GM18505 (cell line): ENCODE results near the gene CPNE6.
"Not testable (repeated sequence)": the region's sequence is repeated elsewhere in the genome, so short reads cannot be mapped to it uniquely, and the experiment has no call there.

Source experiments
- ATAC-seq: cut with Tn5 transposase; IDR thresholded peaks from one replicate; pipeline ENCODE4 v1.9.1; 2021; ENCODE audit not compliant: unreplicated experiment
- POLR2A ChIP-seq: IDR thresholded peaks from 4 replicates; pipeline ENCODE4 v1.6.1; 2011; ENCODE audit warnings: borderline replicate concordance; ENCODE audit not compliant: insufficient read depth, insufficient read length; ENCODE audit errors: extremely low read depth

CPNE6 gene

DNA sequence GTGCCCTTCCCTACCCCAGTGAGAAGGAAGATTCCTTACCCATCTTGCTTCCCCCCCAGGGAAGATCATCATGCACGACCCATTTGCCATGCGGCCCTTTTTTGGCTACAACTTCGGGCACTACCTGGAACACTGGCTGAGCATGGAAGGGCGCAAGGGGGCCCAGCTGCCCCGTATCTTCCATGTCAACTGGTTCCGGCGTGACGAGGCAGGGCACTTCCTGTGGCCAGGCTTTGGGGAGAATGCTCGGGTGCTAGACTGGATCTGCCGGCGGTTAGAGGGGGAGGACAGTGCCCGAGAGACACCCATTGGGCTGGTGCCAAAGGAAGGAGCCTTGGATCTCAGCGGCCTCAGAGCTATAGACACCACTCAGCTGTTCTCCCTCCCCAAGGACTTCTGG is 32.1 kb downstream of the CPNE6 start:
- no peak for ATAC-seq

DNA sequence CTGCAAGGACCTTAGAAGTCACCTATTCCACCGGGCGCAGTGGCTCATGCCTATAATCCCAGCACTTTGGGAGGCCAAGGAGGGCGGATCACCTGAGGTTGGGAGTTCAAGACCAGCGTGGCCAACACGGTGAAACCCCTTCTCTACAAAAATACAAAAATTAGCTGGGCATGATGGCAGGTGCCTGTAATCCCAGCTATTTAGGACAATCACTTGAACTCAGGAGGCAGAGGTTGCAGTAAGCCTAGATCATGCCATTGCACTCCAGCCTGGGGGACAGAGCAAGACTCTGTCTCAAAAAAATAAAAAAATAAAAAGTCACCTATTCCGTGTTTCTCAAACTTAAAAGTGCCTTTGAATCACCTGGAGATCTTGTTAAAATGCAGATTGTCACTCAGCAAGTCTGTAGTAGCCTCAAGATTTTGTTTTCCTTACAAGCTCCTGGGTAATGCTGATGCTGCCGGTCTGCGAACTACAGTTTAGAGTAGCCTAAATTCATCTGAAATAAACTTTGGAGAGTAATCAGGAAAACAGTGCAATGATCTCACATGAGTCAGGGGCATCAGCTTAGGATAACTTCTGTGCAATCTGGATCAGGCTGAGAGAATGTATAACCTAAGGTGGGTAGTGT is 34.4 kb downstream of the CPNE6 start:
- ATAC-seq = not testable (repeated sequence)

More for the DNA sequence above, 32.1 kb downstream of the CPNE6 start:
- TF ChIP-seq POLR2A = no peak

DNA sequence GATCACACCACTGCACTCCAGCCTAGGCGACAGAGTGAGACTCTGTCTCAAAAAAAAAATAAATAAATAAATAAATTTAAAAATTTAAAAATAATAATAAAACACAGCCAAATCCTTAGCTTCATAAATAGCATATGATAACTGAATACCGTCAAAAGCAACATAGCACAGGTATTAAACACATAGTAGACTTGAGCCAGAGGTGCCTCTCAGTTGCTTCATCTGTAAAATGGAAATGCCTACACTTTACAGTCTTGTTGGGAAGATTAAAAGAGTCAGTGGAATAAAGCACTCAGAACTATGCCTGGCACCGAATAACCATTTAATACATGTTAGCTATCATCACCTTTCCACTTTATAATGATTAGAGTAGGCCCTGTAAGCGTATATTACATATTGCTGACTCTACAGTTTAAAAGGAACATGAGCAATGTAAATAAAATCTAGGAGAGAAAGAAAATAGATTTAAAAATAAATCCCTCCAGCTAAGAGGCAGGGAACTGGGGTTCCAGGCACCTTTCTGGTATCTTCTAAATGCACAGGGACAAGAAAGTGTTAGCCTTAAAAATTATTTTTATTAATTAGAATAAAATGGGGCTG is 35.4 kb downstream of the CPNE6 start:
- TF ChIP-seq POLR2A = no peak
- no peak for ATAC-seq

DNA sequence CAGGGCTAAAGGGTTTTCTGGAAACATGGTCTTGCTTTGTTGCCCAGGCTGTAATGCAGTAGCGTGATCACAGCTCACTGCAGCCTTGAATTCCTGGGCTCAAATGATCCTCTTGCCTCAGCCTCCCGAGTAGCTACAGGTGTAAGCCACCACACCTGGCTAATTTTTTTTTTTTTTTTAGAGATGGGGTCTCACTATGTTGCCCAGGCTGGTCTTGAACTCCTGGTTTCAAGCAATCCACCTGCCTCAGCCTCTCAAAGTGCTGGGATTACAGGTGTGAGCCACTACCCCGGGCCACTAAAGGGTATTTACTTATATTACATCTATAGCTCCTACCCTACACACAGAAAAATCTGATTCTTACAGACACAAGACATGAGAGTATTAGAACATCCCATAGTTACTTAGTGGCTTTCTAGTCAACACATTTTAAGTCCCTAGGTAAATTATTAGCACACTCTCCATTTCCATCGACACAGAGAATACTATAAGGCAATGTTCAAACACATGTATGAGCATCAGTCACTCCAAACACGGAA is 37.0 kb downstream of the CPNE6 start:
- no peak for TF ChIP-seq POLR2A
- ATAC-seq = no peak

DNA sequence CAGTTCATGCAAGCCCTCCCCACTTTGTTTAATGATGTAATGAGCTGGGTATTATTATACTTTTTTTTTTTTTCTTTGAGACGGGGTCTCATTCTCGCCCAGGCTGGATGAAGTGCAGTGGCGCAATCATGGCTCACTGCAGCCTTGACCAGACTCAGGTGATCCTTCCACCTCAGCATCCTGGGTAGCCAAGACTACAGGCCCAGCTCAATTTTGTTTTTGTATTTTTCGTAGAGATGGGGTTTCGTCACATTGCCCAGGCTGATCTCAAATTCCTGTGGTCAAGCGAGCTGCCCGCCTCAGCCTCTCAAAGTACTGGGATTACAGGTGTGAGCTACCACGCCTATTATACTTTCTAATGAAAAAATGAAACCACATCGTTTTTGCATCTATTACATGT is 38.7 kb downstream of the CPNE6 start:
- TF ChIP-seq POLR2A = no peak
- no peak for ATAC-seq

DNA sequence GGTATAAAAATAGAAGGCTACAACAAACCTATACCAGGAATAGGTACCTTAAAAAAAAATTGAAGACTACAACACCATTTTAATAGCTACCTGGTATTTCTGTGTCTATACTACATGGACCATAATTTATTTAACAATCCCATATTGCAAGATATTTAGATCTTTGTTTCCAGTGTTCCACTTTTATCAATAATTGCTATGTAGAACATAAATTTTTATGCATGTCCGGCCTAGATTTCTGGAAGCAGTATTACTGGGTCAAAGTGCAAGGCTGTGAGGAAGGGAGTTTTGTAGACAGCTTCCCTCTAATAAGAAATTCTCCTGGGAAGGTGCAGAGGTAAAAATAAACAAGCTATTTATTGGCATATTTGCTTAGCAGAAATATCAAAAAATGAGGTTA is 39.2 kb downstream of the CPNE6 start:
- no peak for TF ChIP-seq POLR2A
- ATAC-seq = no peak

DNA sequence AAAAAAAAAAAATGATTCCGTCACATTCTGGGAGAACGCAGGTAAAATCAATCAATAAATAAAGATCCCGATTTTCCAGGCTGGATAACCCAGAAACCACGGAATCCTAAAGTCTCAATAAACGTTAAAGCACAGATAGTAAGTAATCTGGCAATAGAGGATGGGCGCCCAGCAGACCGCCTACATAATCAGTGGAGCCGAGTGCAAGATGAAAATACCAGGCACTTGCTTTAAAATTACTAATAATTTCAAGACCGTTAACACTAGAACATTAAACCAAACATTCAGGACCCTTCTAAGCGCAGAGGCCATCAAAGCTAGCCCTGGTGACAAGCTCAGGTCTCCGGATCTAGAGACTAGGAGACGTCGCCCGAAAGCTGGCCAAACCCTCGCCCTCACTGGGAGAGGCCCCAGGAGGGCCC is 42.0 kb downstream of the CPNE6 start:
- no peak for TF ChIP-seq POLR2A
- ATAC-seq = no peak

DNA sequence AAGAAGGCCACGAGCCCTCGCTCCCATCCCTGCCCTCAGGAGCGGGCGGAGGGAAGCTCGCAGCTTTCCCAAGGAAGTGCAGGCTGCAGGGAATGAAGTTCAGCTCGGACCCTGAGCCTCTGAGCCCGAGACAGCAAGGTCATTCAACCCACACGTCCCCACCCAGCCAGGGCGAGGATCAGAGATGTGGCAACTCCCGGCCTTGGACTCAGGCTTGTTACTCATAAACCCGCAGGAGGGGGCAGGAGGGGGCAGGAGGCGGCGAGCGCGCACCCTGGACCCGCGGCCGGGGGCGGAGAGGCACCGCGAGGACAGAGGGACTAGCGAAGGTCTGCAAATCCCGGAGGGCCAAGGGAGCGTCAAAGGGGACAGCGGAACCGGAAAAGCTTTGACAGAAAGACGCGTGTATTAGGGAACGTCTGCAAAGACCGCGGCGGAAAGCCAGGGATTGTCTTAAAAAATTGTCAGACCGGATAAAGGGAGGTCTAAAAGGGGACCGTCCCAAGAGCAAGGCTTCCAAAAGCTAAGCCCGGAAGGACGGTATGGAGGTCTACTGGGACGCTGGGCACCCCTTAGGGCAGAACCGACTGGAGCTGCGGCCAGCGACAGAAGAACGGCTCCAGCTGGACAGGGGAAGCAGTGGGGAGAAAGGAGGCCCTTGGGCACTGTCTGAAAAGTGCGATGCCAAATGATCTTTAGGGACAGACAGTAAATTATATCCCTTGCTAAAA is 42.6 kb downstream of the CPNE6 start:
- ATAC-seq = peak; percentile 19
- TF ChIP-seq POLR2A = peak; percentile 82

DNA sequence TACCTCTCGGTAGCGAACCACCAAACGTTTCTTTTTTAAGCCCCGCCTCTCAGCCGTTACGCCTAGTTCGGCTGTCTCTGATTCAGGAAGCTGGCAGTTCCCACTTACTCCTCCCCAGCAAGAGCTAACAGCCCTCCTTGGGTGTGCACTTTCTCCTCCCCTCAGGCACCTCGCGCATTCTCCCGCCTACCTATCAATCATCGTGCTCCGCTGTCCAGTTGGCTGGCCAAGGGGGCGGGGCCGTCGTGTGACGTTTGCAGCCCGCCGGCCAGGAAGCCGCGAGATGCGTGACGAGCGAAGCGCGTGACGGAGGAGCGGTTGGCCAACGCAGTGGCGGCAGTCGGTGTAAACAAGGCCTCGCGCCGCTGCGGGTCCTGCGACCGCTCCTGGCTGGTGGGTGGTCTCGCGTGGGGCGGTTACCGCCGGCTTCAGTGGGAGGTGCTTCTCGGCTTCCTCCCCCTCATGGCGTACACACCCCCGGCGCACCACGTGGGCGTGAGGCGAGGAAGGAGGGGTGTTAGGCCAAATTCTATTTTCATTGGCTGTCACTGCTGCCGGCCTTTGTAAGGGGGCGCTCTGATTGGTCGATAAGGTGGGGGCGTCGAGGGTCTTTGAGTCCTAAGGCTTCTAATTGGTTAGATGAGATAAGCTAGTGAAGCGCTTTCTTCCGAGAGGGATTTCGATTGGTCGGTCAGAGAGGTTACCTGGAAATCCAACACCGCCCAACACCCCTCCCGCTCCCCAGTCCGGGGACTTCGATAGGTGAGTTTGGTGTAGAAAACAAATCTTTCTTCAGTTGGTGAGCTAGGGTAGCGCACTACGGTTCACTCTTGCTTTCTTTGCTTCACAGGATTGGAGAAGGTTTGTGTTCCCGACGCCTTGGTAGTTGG is 43.4 kb downstream of the CPNE6 start, which contains the start of the genes DCAF11 and NRL:
TSS of gene DCAF11 (plus strand) at position 246 of the 890 bp plus-strand sequence. CDS start 818 bp downstream, outside the sequence.
TSS of gene NRL (minus strand) at position 418 of the 890 bp plus-strand sequence. CDS start 32,101 bp downstream, outside the sequence.
- peak; percentile 72 for TF ChIP-seq POLR2A
- ATAC-seq = peak; percentile 80

DNA sequence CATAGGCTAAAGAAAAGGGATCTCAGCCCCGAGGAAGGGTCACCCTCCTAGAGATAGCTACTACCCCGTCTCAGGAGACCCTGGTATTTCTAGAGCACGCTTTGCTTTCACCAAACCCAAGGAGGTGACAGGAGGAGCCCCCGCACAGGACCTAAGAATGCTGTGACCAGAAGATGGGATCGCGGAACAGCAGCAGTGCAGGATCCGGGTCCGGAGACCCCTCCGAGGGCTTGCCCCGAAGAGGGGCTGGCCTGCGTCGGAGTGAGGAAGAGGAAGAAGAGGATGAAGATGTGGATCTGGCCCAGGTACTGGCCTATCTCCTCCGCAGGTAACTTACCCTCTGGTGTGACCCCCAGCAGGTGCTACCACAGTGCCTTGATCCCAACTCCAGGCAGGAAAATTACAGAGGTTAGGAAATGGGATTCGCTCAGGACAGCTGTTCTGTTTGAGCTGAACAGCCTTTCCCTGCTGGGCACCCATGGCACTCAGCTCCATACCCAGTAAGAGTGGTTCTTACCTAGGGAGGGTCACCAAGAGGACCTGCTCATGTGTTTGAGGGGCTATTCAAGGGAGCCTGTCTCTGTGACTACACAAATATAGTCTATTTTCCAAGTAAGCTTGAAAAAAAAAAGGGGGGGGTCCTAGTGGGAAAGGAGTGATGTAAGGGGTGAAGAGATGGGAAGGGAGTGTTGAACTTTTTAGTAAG is 44.2 kb downstream of the CPNE6 start:
- no peak for ATAC-seq
- no peak for TF ChIP-seq POLR2A

DNA sequence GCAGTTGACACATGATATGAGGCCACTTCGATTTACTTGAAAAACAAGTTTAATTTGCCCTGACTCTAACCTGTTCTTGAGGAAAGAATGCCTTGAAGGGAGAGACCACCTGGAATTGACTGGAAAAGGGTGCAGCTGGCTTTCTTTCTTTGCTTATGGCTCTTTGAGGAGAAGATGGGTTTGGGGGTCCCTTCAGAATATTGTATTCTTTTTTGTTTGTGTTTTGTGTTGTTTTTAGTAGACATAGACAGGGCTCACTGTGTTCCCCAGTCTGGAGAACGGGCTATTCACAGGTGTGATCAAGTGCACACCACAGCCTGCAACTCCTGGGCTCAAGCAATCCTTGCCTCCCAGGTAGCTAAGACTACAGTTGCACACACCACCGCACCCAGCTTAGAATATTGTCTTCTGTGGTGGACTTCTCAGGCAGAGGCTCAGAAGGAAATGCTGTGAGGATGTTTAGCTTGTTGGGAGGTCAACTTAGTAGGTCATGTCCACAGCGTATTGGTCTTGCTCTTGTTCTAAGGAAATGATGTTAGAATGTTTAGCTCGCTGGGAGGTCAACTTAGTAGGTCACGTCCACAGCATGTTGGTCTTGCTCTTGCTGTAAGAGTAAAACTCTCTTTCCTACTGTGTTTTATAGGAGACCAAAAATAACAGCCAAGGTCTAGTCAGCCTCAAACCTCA is 44.9 kb downstream of the CPNE6 start:
- TF ChIP-seq POLR2A = no peak
- no peak for ATAC-seq

DNA sequence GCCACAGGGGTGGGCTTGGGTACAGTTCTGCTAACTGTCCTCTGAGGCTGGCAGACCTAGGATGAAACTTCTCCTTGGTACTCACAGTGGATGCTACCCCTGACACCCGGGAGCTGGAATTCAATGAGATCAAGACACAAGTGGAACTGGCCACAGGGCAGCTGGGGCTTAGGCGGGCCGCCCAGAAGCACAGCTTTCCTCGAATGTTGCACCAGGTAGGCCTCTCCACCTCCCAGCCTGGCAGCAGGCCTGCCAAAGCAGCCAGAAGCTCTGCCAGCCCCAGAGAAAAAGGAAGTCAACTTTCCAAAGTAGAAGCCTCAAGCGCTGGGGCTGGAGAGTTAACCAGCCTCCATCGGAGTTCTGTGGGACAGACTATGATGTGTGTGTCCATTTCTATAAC is 45.8 kb downstream of the CPNE6 start:
- TF ChIP-seq POLR2A = no peak
- ATAC-seq = no peak

DNA sequence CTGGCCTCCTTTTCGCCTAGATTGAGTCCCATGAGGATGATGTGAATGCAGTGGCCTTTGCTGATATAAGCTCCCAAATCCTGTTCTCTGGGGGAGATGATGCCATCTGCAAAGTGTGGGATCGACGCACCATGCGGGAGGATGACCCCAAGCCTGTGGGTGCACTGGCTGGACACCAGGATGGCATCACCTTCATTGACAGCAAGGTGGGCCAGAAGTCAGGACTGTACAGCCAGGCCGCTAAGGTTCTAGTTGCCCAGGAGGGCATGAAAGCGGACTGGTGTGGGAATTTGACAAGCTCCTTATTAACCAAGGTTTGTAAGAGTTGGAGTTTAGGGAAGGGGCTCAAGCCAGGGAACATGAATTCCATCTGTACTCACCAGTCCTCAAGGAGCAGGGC is 48.3 kb downstream of the CPNE6 start:
- no peak for TF ChIP-seq POLR2A
- no peak for ATAC-seq
